ENCODE data around the gene EHHADH. TPM values are rescaled to one million over a fixed set of nuclear protein-coding genes. Genes with fewer than 3 reads are reported as not detected.
"Not testable (repeated sequence)": the region's sequence is repeated elsewhere in the genome, so short reads cannot be mapped to it uniquely, and the experiment has no call there.

The EHHADH gene
- total RNA-seq, result 1 to 10 TPM; 1.2 to 1.6 TPM
- 1 to 10 TPM; 1.1 to 1.6 TPM for polyA plus RNA-seq

- Histone ChIP-seq H3K4me1 (ENCODE audit: insufficient read depth, low read length) (no peaks in the 10 kb centered on the region), H3K9me3 (ENCODE audit: control insufficient read depth in 1 of 2, low read length in 2 of 2) (no peaks in the 10 kb centered on the region), H3K4me3 (ENCODE audit: low read length in 2 of 2) (peak within 1 kb of the TSS; percentile 17 to 48), H3K27me3 (ENCODE audit: insufficient read depth, low read length) (no peaks in the 10 kb centered on the region), H3K27ac (ENCODE audit: low read depth, low read length) (no peak within 1 kb of the TSS), H3K36me3 (ENCODE audit: insufficient read depth, low read length) (no peaks in the 10 kb centered on the region)
- Mint-ChIP-seq H3K27ac (peak within 1 kb of the TSS in 3 of 7 donors; percentile 47 to 74 (median 72)), H3K4me1 (peaks cover 0 to 4% (median 3%) of the 10 kb centered on the region in 4 donors), H3K9me3 (peaks cover 3 to 19% (median 13%) of the 10 kb centered on the region in 8 donors), H3K4me3 (peak within 1 kb of the TSS; percentile 67 to 83 (median 79)), H3K27me3 (peaks cover 2 to 15% of the 10 kb centered on the region in 2 donors), H3K36me3 (peaks cover 3 to 8% of the 10 kb centered on the region in 2 donors)
- POLR2A ChIA-PET (ENCODE audit: partially characterized antibody), result no interaction called here
- CTCF ChIA-PET (ENCODE audit: partially characterized antibody), result interaction anchor here (0.9 kb wide), 1 partner anchor 27 kb away, joined by 6 read pairs; no protein-coding TSS in a partner anchor
- intact Hi-C loops (cut with micrococcal nuclease), result no loop called here
- DNase-seq, result peak; percentile 28 to 38 (median 30)
Observed at GRCh38 chr3:185253645-185254410, at the start of gene EHHADH. Gene EHHADH (minus strand): TSS chr3:185254049. CDS start chr3:185254022, 27 bp downstream.

- H3K4me1 Mint-ChIP-seq; intact Hi-C loops (cut with micrococcal nuclease); DNase-seq; H3K4me3 Mint-ChIP-seq; H3K27ac Mint-ChIP-seq; H3K9me3 Mint-ChIP-seq; H3K27ac ChIP-seq (ENCODE audit: low read depth, low read length); H3K4me3 ChIP-seq (ENCODE audit: low read length in 2 of 2); H3K27me3 Mint-ChIP-seq; H3K27me3 ChIP-seq (ENCODE audit: insufficient read depth, low read length); H3K36me3 ChIP-seq (ENCODE audit: insufficient read depth, low read length); H3K36me3 Mint-ChIP-seq; H3K4me1 ChIP-seq (ENCODE audit: insufficient read depth, low read length); H3K9me3 ChIP-seq (ENCODE audit: control insufficient read depth in 1 of 2, low read length in 2 of 2); CTCF ChIA-PET (ENCODE audit: partially characterized antibody): not testable (repeated sequence)
- POLR2A ChIA-PET (ENCODE audit: partially characterized antibody), result interaction anchor here (0.5 kb wide), 1 partner anchor 15 kb away, joined by 3 read pairs; no protein-coding TSS in a partner anchor
Observed at GRCh38 chr3:185299918-185300426, 46.1 kb upstream of the EHHADH start.

GRCh38 chr3:185297867-185298266, 44.0 kb upstream of the EHHADH start:
- intact Hi-C loops (cut with micrococcal nuclease), result no loop called here
- ChIA-PET POLR2A (ENCODE audit: partially characterized antibody) (no interaction called here), CTCF (ENCODE audit: partially characterized antibody) (interaction anchor here (1.1 kb wide), 1 partner anchor 11 kb away, joined by 3 read pairs; no protein-coding TSS in a partner anchor)
- Histone ChIP-seq H3K27ac (ENCODE audit: low read depth, low read length) (no peak overlapping the region), H3K4me3 (ENCODE audit: low read length in 2 of 2) (no peak overlapping the region), H3K36me3 (ENCODE audit: insufficient read depth, low read length) (no peaks in the 10 kb centered on the region), H3K27me3 (ENCODE audit: insufficient read depth, low read length) (no peaks in the 10 kb centered on the region), H3K9me3 (ENCODE audit: control insufficient read depth in 1 of 2, low read length in 2 of 2) (no peaks in the 10 kb centered on the region), H3K4me1 (ENCODE audit: insufficient read depth, low read length) (no peaks in the 10 kb centered on the region)
- H3K27ac Mint-ChIP-seq, result no peak overlapping the region
- H3K4me3 Mint-ChIP-seq, result no peak overlapping the region
- peaks cover 1 to 4% of the 10 kb centered on the region in 2 donors for H3K36me3 Mint-ChIP-seq
- no peak for DNase-seq
- no peaks in the 10 kb centered on the region for H3K9me3 Mint-ChIP-seq
- no peaks in the 10 kb centered on the region for H3K27me3 Mint-ChIP-seq
- no peaks in the 10 kb centered on the region for H3K4me1 Mint-ChIP-seq

- POLR2A ChIA-PET (ENCODE audit: partially characterized antibody), result no interaction called here
Observed at GRCh38 chr3:185292238-185292637, 38.4 kb upstream of the EHHADH start.

GRCh38 chr3:185290266-185290665, 36.4 kb upstream of the EHHADH start:
- POLR2A ChIA-PET (ENCODE audit: partially characterized antibody), result interaction anchor here (1.6 kb wide), 1 partner anchor 296 kb away, joined by 3 read pairs; the partner anchor contains the start of gene SENP2
- Mint-ChIP-seq H3K27me3 (no peaks in the 10 kb centered on the region), H3K9me3 (no peaks in the 10 kb centered on the region), H3K36me3 (peaks cover 6 to 7% of the 10 kb centered on the region in 2 donors), H3K27ac (no peak overlapping the region), H3K4me1 (no peaks in the 10 kb centered on the region), H3K4me3 (no peak overlapping the region)
- Histone ChIP-seq H3K27me3 (ENCODE audit: insufficient read depth, low read length) (no peaks in the 10 kb centered on the region), H3K36me3 (ENCODE audit: insufficient read depth, low read length) (no peaks in the 10 kb centered on the region), H3K4me3 (ENCODE audit: low read length in 2 of 2) (no peak overlapping the region), H3K9me3 (ENCODE audit: control insufficient read depth in 1 of 2, low read length in 2 of 2) (no peaks in the 10 kb centered on the region), H3K27ac (ENCODE audit: low read depth, low read length) (no peak overlapping the region), H3K4me1 (ENCODE audit: insufficient read depth, low read length) (no peaks in the 10 kb centered on the region)
- CTCF ChIA-PET (ENCODE audit: partially characterized antibody), result interaction anchor here (1.6 kb wide), 1 partner anchor 19 kb away, joined by 5 read pairs; no protein-coding TSS in a partner anchor
- DNase-seq, result no peak
- intact Hi-C loops (cut with micrococcal nuclease), result no loop called here

More at GRCh38 chr3:185292238-185292637, 38.4 kb upstream of the EHHADH start:
- H3K27ac Mint-ChIP-seq, result no peak overlapping the region
- Histone ChIP-seq H3K27me3 (ENCODE audit: insufficient read depth, low read length) (no peaks in the 10 kb centered on the region), H3K4me1 (ENCODE audit: insufficient read depth, low read length) (no peaks in the 10 kb centered on the region), H3K9me3 (ENCODE audit: control insufficient read depth in 1 of 2, low read length in 2 of 2) (no peaks in the 10 kb centered on the region), H3K4me3 (ENCODE audit: low read length in 2 of 2) (no peak overlapping the region), H3K27ac (ENCODE audit: low read depth, low read length) (no peak overlapping the region), H3K36me3 (ENCODE audit: insufficient read depth, low read length) (no peaks in the 10 kb centered on the region)
- H3K4me3 Mint-ChIP-seq, result no peak overlapping the region
- CTCF ChIA-PET (ENCODE audit: partially characterized antibody), result no interaction called here
- no peaks in the 10 kb centered on the region for H3K4me1 Mint-ChIP-seq
- DNase-seq, result no peak
- H3K27me3 Mint-ChIP-seq, result no peaks in the 10 kb centered on the region
- peaks cover 6 to 11% of the 10 kb centered on the region in 2 donors for H3K36me3 Mint-ChIP-seq
- intact Hi-C loops (cut with micrococcal nuclease), result no loop called here
- H3K9me3 Mint-ChIP-seq, result no peaks in the 10 kb centered on the region

GRCh38 chr3:185283374-185283935, 29.6 kb upstream of the EHHADH start:
- Mint-ChIP-seq H3K27ac (peak overlapping the region; percentile 91 to 99 (median 97)), H3K4me1 (peaks cover 8 to 27% (median 14%) of the 10 kb centered on the region in 4 donors), H3K4me3 (peak overlapping the region; percentile 91 to 98 (median 94)), H3K9me3 (peaks cover 0 to 6% (median under 1%) of the 10 kb centered on the region in 8 donors), H3K36me3 (peaks cover 0 to 5% of the 10 kb centered on the region in 2 donors), H3K27me3 (peaks cover 12 to 14% of the 10 kb centered on the region in 2 donors)
- ChIA-PET CTCF (ENCODE audit: partially characterized antibody) (no interaction called here), POLR2A (ENCODE audit: partially characterized antibody) (no interaction called here)
- peaks cover 11% of the 10 kb centered on the region for H3K4me1 ChIP-seq (ENCODE audit: insufficient read depth, low read length)
- intact Hi-C loops (cut with micrococcal nuclease), result loop anchor here (2.0 kb wide), 2 partner anchors 215 to 303 kb away; partner anchors contain the start of genes SENP2 and TMEM41A
- H3K4me3 ChIP-seq (ENCODE audit: low read length in 2 of 2), result peak overlapping the region; percentile 54 to 67
- peak overlapping the region; percentile 60 for H3K27ac ChIP-seq (ENCODE audit: low read depth, low read length)
- DNase-seq, result no peak
- no peaks in the 10 kb centered on the region for H3K27me3 ChIP-seq (ENCODE audit: insufficient read depth, low read length)
- no peaks in the 10 kb centered on the region for H3K9me3 ChIP-seq (ENCODE audit: control insufficient read depth in 1 of 2, low read length in 2 of 2)
- H3K36me3 ChIP-seq (ENCODE audit: insufficient read depth, low read length), result no peaks in the 10 kb centered on the region

Measured in CD4-positive, alpha-beta memory T cell (primary cell).